Right lobe of liver (tissue), 6 donors: Measurements from ENCODE around the gene SLC2A11. TPM values are rescaled to one million over a fixed set of nuclear protein-coding genes. Genes with fewer than 3 reads are reported as not detected.

Experiments
- ATAC-seq, 4 donors: fragments of 200-7000 bp; cut with Tn5 transposase; one replicate each; pipeline ENCODE4 v1.9.1; 2020; ENCODE audit warnings: mild to moderate bottlenecking in 4 of 4, moderate library complexity in 4 of 4
- DNase-seq, 3 donors: peaks; one replicate each; pipeline ENCODE4 v3.0.0-alpha.2; 2020
- H3K27ac ChIP-seq, 3 donors: fragments of 200-600 bp; one replicate each; pipeline ENCODE4 v1.8.0; 2022
- H3K27me3 ChIP-seq, 2 donors: fragments of 200-600 bp; one replicate each; pipeline ENCODE4 v1.8.0; 2022
- H3K36me3 ChIP-seq, 4 donors: fragments of 200-600 bp; sonication (generic) in 1 of 4; one replicate each; pipeline versions ENCODE4 v1.5.1 to v1.8.0; 2017 to 2022; ENCODE audit warnings: control low read depth in 1 of 4
- H3K4me1 ChIP-seq, 4 donors: fragments of 200-600 bp; sonication (generic) in 1 of 4; one replicate each; pipeline versions ENCODE4 v1.5.1 to v1.8.0; 2017 to 2022; ENCODE audit warnings: control low read depth in 1 of 4
- H3K4me3 ChIP-seq, 3 donors: fragments of 200-600 bp; one replicate each; pipeline ENCODE4 v1.8.0; 2022
- H3K9me3 ChIP-seq, 4 donors: fragments of 200-600 bp; sonication (generic) in 1 of 4; one replicate each; pipeline versions ENCODE4 v1.5.1 to v1.8.0; 2017 to 2022; ENCODE audit warnings: control low read depth in 1 of 4
- POLR2A ChIP-seq: fragments of 450-650 bp; IDR thresholded peaks from one replicate; pipeline ENCODE4 v1.6.1; 2017; ENCODE audit warnings: antibody characterized with exemption, mild to moderate bottlenecking
- WGBS: methylation state at CpG from one replicate; pipeline ENCODE4 v1.1.6; 2018; ENCODE audit warnings: low coverage, low lambda C conversion rate; ENCODE audit not compliant: insufficient coverage; ENCODE audit errors: missing lambda C conversion rate; 5-methylcytosine and 5-hydroxymethylcytosine counted together
- intact Hi-C, 2 donors: fragments of 100-400 bp; cut with DNase I; formaldehyde crosslinking; loops; one replicate each; pipeline versions ENCODE4 v1.11.2 to v1.14.1; 2022
- total RNA-seq, 6 experiments: library from RNA; depleted of rRNA in 2 of 6; stranded (reverse); fragments of >200 nt in 2 of 6; fragmentation: NEBNext Ultra II Directional in 3 of 6; extraction: Animal tissue kit (Norgen Biotek cat#: 25700) in 3 of 6; gene quantifications; one replicate each; pipeline versions ENCODE4 v1.1.0 to v1.2.4, GENCODE V29; 2016 to 2023
- TF ChIP-seq, protein P1 (sequence below), 4 donors: fragments of 200-600 bp in 3 of 4; fragments of 450-650 bp in 1 of 4; IDR thresholded peaks; one replicate each; pipeline versions ENCODE4 v1.5.1 to v1.8.0; 2016 to 2022; ENCODE audit warnings: antibody characterized with exemption in 4 of 4, mild to moderate bottlenecking in 2 of 4
- donor health status: DM: no; HTN: yes; CAD: no.
- donor health status: DM: no; HTN: no; CAD: no.
- donor health status: DM: no; HTN: no; CAD: no.
- donor health status: DM: no; HTN: yes; CAD: no.
- donor health status: DM: no; HTN: yes; CAD: no.

Gene SLC2A11
- total RNA-seq, 6 experiments from 2014 or later = 2.9 to 7.1 (median 5.0) TPM

DNA sequence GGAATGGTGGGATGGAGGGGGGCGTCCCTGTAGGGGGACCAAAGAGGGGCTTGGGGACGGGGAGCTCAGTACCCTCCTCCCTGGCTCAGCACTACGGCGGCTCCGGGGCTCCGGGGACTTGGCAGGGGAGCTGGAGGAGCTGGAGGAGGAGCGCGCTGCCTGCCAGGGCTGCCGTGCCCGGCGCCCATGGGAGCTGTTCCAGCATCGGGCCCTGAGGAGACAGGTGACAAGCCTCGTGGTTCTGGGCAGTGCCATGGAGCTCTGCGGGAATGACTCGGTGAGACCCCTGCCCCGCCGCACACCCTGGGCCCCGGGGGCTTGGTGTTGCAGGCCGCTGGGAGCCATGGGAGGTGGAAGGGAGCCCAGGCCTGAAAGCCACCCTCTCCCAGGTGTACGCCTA, 24.7 kb downstream of the SLC2A11 start:
- TF ChIP-seq POLR2A = no peak
- TF ChIP-seq, protein P1, sequence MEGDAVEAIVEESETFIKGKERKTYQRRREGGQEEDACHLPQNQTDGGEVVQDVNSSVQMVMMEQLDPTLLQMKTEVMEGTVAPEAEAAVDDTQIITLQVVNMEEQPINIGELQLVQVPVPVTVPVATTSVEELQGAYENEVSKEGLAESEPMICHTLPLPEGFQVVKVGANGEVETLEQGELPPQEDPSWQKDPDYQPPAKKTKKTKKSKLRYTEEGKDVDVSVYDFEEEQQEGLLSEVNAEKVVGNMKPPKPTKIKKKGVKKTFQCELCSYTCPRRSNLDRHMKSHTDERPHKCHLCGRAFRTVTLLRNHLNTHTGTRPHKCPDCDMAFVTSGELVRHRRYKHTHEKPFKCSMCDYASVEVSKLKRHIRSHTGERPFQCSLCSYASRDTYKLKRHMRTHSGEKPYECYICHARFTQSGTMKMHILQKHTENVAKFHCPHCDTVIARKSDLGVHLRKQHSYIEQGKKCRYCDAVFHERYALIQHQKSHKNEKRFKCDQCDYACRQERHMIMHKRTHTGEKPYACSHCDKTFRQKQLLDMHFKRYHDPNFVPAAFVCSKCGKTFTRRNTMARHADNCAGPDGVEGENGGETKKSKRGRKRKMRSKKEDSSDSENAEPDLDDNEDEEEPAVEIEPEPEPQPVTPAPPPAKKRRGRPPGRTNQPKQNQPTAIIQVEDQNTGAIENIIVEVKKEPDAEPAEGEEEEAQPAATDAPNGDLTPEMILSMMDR (IDR thresholded peaks at IDR 0.05) = no peak
- Histone ChIP-seq H3K27me3 (no peaks in the 10 kb centered on the region), H3K27ac (no peak overlapping the region), H3K4me1 (no peaks in the 10 kb centered on the region), H3K9me3 (no peaks in the 10 kb centered on the region), H3K4me3 (no peak overlapping the region), H3K36me3 (peaks cover 0 to 3% (median 0%) of the 10 kb centered on the region in 4 donors)
- intact Hi-C loops = no loop called here
- 82% methylated on average over 2 of the region's 20 CpGs for WGBS
- no peak for DNase-seq
- ATAC-seq = peak in 1 of 4 donors; percentile 29

DNA sequence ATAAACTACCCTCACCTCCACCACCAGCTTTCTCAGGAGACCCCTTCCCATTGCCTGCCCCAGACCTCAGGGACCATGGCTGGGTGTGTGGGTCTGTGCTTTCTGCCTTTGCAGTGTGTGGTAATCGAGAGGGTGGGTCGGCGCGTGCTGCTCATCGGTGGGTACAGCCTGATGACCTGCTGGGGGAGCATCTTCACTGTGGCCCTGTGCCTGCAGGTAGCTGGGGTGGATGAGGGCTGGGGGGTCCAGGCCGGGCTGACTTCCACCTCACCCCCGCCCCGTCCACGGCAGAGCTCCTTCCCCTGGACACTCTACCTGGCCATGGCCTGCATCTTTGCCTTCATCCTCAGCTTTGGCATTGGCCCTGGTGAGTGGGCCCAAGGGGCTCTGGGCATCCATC, 26.0 kb downstream of the SLC2A11 start:
- ATAC-seq (peak in 1 of 4 donors; percentile 27), DNase-seq (no peak)
- Histone ChIP-seq H3K4me3 (no peak overlapping the region), H3K27ac (no peak overlapping the region), H3K9me3 (no peaks in the 10 kb centered on the region), H3K27me3 (no peaks in the 10 kb centered on the region), H3K4me1 (no peaks in the 10 kb centered on the region), H3K36me3 (peaks cover 0 to 3% (median 0%) of the 10 kb centered on the region in 4 donors)
- TF ChIP-seq POLR2A = no peak
- TF ChIP-seq, protein P1 (IDR thresholded peaks at IDR 0.05) = no peak
- intact Hi-C loops = no loop called here
- 100% methylated on average over 4 of the region's 9 CpGs for WGBS

DNA sequence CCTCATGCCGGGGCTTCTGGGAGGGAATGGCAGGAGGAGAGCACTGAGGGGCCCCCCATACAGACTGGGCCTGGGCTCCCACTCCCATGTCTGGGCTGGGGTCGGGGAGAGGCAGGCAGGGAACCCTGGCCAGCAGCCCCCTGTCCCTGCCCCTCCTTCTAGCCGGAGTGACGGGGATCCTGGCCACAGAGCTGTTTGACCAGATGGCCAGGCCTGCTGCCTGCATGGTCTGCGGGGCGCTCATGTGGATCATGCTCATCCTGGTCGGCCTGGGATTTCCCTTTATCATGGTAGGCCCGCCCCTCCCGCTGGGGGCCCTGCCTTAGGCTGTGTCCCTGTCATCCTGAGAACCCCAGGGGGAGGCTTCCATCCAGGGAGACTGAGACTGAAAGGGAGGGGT, 26.5 kb downstream of the SLC2A11 start:
- Histone ChIP-seq H3K27ac (no peak overlapping the region), H3K4me1 (no peaks in the 10 kb centered on the region), H3K36me3 (peaks cover 0 to 3% (median 0%) of the 10 kb centered on the region in 4 donors), H3K4me3 (no peak overlapping the region), H3K9me3 (no peaks in the 10 kb centered on the region), H3K27me3 (no peaks in the 10 kb centered on the region)
- intact Hi-C loops = no loop called here
- no CpG with 5 or more reads among the region's 9 CpGs for WGBS
- TF ChIP-seq POLR2A = no peak
- TF ChIP-seq, protein P1 (IDR thresholded peaks at IDR 0.05) = no peak
- DNase-seq (no peak), ATAC-seq (peak in 1 of 4 donors; percentile 27)

DNA sequence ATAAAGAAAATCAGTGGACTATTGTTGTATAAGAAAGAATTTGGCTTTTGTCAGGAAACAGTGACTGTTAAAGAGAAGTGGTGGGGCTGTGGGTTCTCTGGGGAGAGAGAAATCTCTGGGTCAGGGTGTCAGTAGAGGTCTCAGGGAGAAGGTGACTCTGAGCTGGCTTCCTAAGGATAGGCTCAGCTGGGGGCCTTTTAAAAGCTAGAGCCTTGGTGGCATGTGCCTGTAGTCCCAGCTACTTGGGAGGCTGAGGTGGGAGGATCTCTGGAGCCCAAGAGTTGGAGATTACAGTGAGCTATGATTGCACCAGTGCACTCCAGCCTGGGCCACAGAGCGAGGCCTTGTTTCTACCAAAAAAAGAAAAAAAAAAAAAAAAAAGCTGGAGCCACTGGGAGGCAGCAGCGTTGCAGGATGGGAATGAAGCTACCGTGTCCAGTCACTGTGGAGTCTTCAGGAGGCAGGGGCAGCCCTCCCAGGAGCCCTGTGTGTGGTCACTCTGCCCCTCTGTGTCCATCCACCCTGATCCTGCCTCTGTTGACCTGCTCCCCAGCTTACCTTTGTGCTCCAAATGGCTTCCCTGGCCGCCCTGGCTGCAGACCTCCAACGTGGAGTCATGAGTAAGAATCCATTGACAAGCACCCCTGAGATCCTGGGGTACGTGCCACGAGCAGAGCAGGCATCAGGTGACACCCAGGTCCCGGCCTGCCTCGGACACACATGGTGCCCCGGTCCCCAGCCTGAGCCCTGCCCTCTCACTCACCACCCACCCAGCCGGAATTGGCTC, 31.1 kb downstream of the SLC2A11 start:
- no peak for TF ChIP-seq POLR2A
- TF ChIP-seq, protein P1 (IDR thresholded peaks at IDR 0.05) = peak in 2 of 4 donors; percentile 14 to 27
- no peaks in the 10 kb centered on the region for H3K36me3 ChIP-seq
- no peaks in the 10 kb centered on the region for H3K9me3 ChIP-seq
- no peak for DNase-seq
- no peak overlapping the region for H3K4me3 ChIP-seq
- H3K27ac ChIP-seq = no peak overlapping the region
- WGBS = 61% methylated on average over 5 of the region's 11 CpGs
- peak in 2 of 4 donors; percentile 6 to 30 for ATAC-seq
- H3K4me1 ChIP-seq = peaks cover 0 to 14% (median 4%) of the 10 kb centered on the region in 4 donors
- no peaks in the 10 kb centered on the region for H3K27me3 ChIP-seq
- intact Hi-C loops = no loop called here
